ENCODE measurements around the gene KLHDC1.
"Not testable (repeated sequence)": the region's sequence is repeated elsewhere in the genome, so short reads cannot be mapped to it uniquely, and the experiment has no call there.

DNA sequence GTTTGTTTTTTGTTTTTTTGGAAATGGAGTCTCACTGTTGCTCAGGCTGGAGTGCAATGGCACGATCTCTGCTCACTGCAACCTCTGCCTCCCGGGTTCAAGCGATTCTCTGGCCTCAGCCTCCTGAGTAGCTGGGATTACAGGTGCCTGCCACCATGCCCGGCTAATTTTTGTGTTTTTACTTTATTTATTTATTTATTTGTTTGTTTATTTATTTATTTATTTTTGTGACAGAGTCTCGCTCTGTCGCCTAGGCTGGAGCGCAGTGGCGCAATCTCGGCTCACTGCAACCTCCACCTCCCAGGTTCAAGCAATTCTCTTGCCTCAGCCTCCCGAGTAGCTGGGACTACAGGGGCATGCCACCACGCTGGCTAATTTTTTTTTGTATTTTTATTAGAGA is 18.1 kb downstream of the KLHDC1 start:
- not testable (repeated sequence) for TF ChIP-seq POLR2A (IDR thresholded peaks at IDR 0.05)
- TF ChIP-seq, protein P1, sequence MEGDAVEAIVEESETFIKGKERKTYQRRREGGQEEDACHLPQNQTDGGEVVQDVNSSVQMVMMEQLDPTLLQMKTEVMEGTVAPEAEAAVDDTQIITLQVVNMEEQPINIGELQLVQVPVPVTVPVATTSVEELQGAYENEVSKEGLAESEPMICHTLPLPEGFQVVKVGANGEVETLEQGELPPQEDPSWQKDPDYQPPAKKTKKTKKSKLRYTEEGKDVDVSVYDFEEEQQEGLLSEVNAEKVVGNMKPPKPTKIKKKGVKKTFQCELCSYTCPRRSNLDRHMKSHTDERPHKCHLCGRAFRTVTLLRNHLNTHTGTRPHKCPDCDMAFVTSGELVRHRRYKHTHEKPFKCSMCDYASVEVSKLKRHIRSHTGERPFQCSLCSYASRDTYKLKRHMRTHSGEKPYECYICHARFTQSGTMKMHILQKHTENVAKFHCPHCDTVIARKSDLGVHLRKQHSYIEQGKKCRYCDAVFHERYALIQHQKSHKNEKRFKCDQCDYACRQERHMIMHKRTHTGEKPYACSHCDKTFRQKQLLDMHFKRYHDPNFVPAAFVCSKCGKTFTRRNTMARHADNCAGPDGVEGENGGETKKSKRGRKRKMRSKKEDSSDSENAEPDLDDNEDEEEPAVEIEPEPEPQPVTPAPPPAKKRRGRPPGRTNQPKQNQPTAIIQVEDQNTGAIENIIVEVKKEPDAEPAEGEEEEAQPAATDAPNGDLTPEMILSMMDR (IDR thresholded peaks at IDR 0.05): not testable (repeated sequence)

All from testis (tissue), 2 donors.